ENCODE results near the gene DGKD. TPM values are rescaled to one million over a fixed set of nuclear protein-coding genes. Genes with fewer than 3 reads are reported as not detected.
A peak's percentile ranks its signal among the peaks of the same experiment; 100 is the strongest.

Gene DGKD
- total RNA-seq, 1 donor from 2014 or later: 188 TPM

GRCh38 chr2:233499928-233500327, 145.6 kb downstream of the DGKD start:
- Mint-ChIP-seq H3K36me3 (ENCODE audit: low read depth) (peaks cover 57% of the 10 kb centered on the region), H3K4me3 (no peak overlapping the region), H3K9me3 (peaks cover 31% of the 10 kb centered on the region), H3K4me1 (peaks cover 17% of the 10 kb centered on the region), H3K27me3 (no peaks in the 10 kb centered on the region), H3K27ac (no peak overlapping the region)
- ChIA-PET POLR2A (no interaction called here), CTCF (no interaction called here)
- ATAC-seq (ENCODE audit: low read depth) (no peak), DNase-seq (no peak)
- intact Hi-C loops (cut with micrococcal nuclease): loop anchor here (5.0 kb wide), 1 partner anchor 212 kb away; the partner anchor contains the start of gene UGT1A5
- TF ChIP-seq, protein P1, sequence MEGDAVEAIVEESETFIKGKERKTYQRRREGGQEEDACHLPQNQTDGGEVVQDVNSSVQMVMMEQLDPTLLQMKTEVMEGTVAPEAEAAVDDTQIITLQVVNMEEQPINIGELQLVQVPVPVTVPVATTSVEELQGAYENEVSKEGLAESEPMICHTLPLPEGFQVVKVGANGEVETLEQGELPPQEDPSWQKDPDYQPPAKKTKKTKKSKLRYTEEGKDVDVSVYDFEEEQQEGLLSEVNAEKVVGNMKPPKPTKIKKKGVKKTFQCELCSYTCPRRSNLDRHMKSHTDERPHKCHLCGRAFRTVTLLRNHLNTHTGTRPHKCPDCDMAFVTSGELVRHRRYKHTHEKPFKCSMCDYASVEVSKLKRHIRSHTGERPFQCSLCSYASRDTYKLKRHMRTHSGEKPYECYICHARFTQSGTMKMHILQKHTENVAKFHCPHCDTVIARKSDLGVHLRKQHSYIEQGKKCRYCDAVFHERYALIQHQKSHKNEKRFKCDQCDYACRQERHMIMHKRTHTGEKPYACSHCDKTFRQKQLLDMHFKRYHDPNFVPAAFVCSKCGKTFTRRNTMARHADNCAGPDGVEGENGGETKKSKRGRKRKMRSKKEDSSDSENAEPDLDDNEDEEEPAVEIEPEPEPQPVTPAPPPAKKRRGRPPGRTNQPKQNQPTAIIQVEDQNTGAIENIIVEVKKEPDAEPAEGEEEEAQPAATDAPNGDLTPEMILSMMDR (IDR thresholded peaks at IDR 0.05): no peak

GRCh38 chr2:233501198-233502076, 147.1 kb downstream of the DGKD start:
- Mint-ChIP-seq H3K27ac (no peak overlapping the region), H3K27me3 (no peaks in the 10 kb centered on the region), H3K4me1 (peaks cover 17% of the 10 kb centered on the region), H3K36me3 (ENCODE audit: low read depth) (peaks cover 67% of the 10 kb centered on the region), H3K9me3 (peaks cover 36% of the 10 kb centered on the region), H3K4me3 (no peak overlapping the region)
- CTCF ChIA-PET: no interaction called here
- no peak for DNase-seq
- POLR2A ChIA-PET: no interaction called here
- TF ChIP-seq, protein P1 (IDR thresholded peaks at IDR 0.05): no peak
- ATAC-seq (ENCODE audit: low read depth): no peak
- intact Hi-C loops (cut with micrococcal nuclease): no loop called here

GRCh38 chr2:233503481-233503880, 149.2 kb downstream of the DGKD start:
- ChIA-PET CTCF (no interaction called here), POLR2A (no interaction called here)
- H3K27me3 Mint-ChIP-seq: no peaks in the 10 kb centered on the region
- no peak overlapping the region for H3K4me3 Mint-ChIP-seq
- peaks cover 36% of the 10 kb centered on the region for H3K9me3 Mint-ChIP-seq
- ATAC-seq (ENCODE audit: low read depth): no peak
- intact Hi-C loops (cut with micrococcal nuclease): no loop called here
- TF ChIP-seq, protein P1 (IDR thresholded peaks at IDR 0.05): no peak
- DNase-seq: no peak
- H3K36me3 Mint-ChIP-seq (ENCODE audit: low read depth): peaks cover 66% of the 10 kb centered on the region
- peaks cover 8% of the 10 kb centered on the region for H3K4me1 Mint-ChIP-seq
- peak overlapping the region; percentile 8 for H3K27ac Mint-ChIP-seq

DNA sequence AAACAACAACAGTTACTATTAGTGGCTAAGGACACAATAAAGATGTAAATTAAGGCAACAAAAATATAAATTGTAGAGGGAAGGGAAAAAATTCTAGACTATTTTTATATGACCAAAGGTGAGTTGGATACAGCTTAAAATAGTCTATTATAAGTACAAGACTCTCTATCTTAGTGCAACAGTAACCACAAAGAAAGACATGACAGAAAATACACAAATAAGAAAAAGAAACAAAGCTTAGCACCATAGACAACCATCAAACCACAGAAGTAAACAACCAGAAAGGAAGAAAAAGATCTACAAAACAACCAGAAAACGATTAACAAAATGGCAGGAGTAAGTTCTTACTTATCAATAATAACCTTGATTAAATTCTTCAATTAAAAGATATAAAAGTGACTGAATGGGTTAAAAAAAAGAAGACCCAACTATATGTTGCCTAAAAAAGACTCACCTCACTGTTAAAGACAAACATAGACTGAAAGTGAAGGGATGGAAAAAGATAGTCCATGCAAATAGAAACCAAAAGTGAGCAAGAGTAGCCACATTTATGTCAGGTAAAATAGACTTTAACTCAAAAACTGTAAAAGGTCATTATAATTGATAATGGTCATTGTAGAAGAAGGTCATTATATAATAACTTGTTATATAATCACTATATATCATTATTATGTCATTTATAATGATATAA, 149.8 kb downstream of the DGKD start:
- intact Hi-C loops (cut with micrococcal nuclease): no loop called here
- ChIA-PET CTCF (no interaction called here), POLR2A (no interaction called here)
- peaks cover 6% of the 10 kb centered on the region for H3K4me1 Mint-ChIP-seq
- H3K9me3 Mint-ChIP-seq: peaks cover 36% of the 10 kb centered on the region
- H3K27me3 Mint-ChIP-seq: no peaks in the 10 kb centered on the region
- no peak overlapping the region for H3K4me3 Mint-ChIP-seq
- TF ChIP-seq, protein P1 (IDR thresholded peaks at IDR 0.05): no peak
- DNase-seq (no peak), ATAC-seq (ENCODE audit: low read depth) (no peak)
- no peak overlapping the region for H3K27ac Mint-ChIP-seq
- peaks cover 63% of the 10 kb centered on the region for H3K36me3 Mint-ChIP-seq (ENCODE audit: low read depth)

DNA sequence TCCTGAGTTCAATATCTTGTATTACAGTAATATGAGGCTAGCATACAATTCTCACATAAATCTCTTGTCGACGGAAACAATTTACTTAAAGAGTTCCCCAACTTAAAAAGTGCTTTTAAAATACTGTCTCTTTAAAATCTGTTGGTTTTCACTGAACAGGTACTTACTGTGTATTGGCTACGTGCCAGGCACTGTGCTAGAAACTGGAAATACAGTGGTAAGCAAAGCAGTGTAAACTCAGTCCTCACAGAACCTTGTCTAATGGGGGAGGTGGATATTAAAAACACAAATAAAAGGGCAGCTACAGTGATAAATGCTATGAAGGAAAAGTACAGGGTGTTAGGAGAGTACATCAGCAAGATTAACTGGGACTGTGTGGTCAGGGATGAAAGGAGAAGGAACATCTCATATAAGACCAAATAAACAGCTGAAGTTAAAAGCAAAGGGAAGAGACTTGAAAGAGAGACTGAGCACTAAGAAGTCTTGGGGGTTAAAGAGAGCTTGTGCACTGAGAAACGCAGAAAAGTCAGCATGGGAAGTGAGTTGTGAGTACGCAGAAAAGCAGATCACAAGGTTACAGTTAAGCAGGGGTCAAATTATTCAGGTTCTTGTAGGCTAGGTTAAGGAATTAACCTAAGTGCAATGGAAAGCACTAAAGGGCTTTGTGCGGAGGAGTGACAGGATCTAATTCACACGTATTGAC, 159.8 kb downstream of the DGKD start:
- H3K27me3 Mint-ChIP-seq: no peaks in the 10 kb centered on the region
- intact Hi-C loops (cut with micrococcal nuclease): no loop called here
- H3K27ac Mint-ChIP-seq: peak overlapping the region; percentile 88
- CTCF ChIA-PET: interaction anchor here (1.3 kb wide), 1 partner anchor 12 kb away, joined by 3 read pairs; no protein-coding TSS in a partner anchor
- DNase-seq (no peak), ATAC-seq (ENCODE audit: low read depth) (no peak)
- POLR2A ChIA-PET: no interaction called here
- no peaks in the 10 kb centered on the region for H3K9me3 Mint-ChIP-seq
- H3K4me3 Mint-ChIP-seq: peak overlapping the region; percentile 36
- peaks cover 59% of the 10 kb centered on the region for H3K4me1 Mint-ChIP-seq
- peaks cover 24% of the 10 kb centered on the region for H3K36me3 Mint-ChIP-seq (ENCODE audit: low read depth)
- TF ChIP-seq, protein P1 (IDR thresholded peaks at IDR 0.05): no peak
